ENCODE data around the gene ACAD10. TPM values are rescaled to one million over a fixed set of nuclear protein-coding genes. Genes with fewer than 3 reads are reported as not detected.

ACAD10 gene
- total and polyA plus RNA-seq, 2 of the 13 experiments (the other 11 are each of a cell fraction or from before 2014, with no cell fraction given): 15.2 to 16.3 TPM

DNA sequence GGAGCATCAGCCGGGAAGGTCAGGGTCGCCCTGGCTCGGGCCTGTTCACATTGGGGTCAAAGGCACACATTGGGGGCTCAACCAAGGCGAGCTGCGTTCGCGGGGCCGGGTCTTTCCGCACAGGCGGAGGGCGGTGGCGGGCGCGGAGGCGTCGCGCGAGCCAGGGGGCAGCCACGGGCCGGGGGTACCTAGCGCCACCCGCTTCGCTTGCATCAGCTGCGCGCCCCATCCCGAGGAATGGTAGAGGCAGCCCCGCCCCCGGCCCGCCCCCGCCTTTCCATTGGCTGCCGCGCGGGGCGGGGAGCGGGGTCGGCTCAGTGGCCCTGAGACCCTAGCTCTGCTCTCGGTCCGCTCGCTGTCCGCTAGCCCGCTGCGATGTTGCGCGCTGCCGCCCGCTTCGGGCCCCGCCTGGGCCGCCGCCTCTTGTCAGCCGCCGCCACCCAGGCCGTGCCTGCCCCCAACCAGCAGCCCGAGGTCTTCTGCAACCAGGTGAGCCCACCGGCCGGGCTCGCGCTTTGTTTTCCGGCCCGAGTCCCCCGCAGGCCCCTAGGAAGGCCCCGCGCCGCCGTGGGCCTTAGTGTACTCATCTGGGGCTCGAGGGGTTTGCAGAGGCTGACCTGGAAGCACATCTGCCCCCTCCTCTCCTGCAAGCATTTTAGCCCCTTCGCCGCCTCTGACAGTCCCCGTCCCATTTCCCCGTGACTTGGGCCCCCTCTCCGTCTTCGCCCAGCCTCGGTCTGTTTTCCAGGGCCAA, 80.9 kb downstream of the ACAD10 start, which contains the start of gene ALDH2 (continued):
- TF ChIP-seq ZNF414 (CRISPR knock-in tag; IDR thresholded peaks at IDR 0.05) (no peak), MYC (CRISPR knock-in tag; IDR thresholded peaks at IDR 0.05; ENCODE audit: borderline replicate concordance) (peak; percentile 55; the same call in 1 of the 2 replicates), TRIM24 (CRISPR knock-in tag; IDR thresholded peaks at IDR 0.05) (0 out of 2 replicates have a peak, but pooled peaks have one; percentile 19), TAF15 (IDR thresholded peaks at IDR 0.05; ENCODE audit: low read depth, low read length, poor library complexity, severe bottlenecking) (no peak), ZNF703 (CRISPR knock-in tag; IDR thresholded peaks at IDR 0.05; ENCODE audit: borderline replicate concordance) (peak; percentile 84; the same call in 1 of the 2 replicates), MTF1 (CRISPR knock-in tag; IDR thresholded peaks at IDR 0.05) (no peak), THAP9 (CRISPR knock-in tag; IDR thresholded peaks at IDR 0.05; ENCODE audit: borderline replicate concordance) (no peak), ZNF136 (CRISPR knock-in tag; IDR thresholded peaks at IDR 0.05; ENCODE audit: low read depth) (no peak), ZNF30 (CRISPR knock-in tag; IDR thresholded peaks at IDR 0.05) (no peak), ZFP90 (CRISPR knock-in tag; IDR thresholded peaks at IDR 0.05; ENCODE audit: borderline replicate concordance) (peak; percentile 45; the same call in 1 of the 2 replicates), ATM (IDR thresholded peaks at IDR 0.05; ENCODE audit: borderline replicate concordance) (no peak), GATAD1 (CRISPR knock-in tag; IDR thresholded peaks at IDR 0.05) (no peak), MAFF (IDR thresholded peaks at IDR 0.05; ENCODE audit: low read depth, low read length) (no peak), NFYC (CRISPR knock-in tag; IDR thresholded peaks at IDR 0.05) (peak; percentile 79), ZNF678 (CRISPR knock-in tag; IDR thresholded peaks at IDR 0.05) (no peak), ZNF343 (CRISPR knock-in tag; IDR thresholded peaks at IDR 0.05) (no peak), ZBED4 (CRISPR knock-in tag; IDR thresholded peaks at IDR 0.05; ENCODE audit: borderline replicate concordance) (peak; percentile 82; the same call in 1 of the 2 replicates)
- TF ChIP-seq, protein P1, sequence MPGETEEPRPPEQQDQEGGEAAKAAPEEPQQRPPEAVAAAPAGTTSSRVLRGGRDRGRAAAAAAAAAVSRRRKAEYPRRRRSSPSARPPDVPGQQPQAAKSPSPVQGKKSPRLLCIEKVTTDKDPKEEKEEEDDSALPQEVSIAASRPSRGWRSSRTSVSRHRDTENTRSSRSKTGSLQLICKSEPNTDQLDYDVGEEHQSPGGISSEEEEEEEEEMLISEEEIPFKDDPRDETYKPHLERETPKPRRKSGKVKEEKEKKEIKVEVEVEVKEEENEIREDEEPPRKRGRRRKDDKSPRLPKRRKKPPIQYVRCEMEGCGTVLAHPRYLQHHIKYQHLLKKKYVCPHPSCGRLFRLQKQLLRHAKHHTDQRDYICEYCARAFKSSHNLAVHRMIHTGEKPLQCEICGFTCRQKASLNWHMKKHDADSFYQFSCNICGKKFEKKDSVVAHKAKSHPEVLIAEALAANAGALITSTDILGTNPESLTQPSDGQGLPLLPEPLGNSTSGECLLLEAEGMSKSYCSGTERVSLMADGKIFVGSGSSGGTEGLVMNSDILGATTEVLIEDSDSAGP (CRISPR knock-in tag; IDR thresholded peaks at IDR 0.05; ENCODE audit: borderline replicate concordance): peak; percentile 83; the same call in 1 of the 2 replicates
- TF ChIP-seq, protein P2, sequence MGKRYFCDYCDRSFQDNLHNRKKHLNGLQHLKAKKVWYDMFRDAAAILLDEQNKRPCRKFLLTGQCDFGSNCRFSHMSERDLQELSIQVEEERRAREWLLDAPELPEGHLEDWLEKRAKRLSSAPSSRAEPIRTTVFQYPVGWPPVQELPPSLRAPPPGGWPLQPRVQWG (CRISPR knock-in tag; IDR thresholded peaks at IDR 0.05; ENCODE audit: borderline replicate concordance, low read depth): no peak

Measured in HepG2 (cell line).